HCT116 (cell line): ENCODE data around the gene IL6ST. TPM values are rescaled to one million over a fixed set of nuclear protein-coding genes. Genes with fewer than 3 reads are reported as not detected.

ENCODE experiments used
- ATAC-seq: fragments of 200-7000 bp; cut with Tn5 transposase; 2 replicates; pipeline ENCODE4 v1.9.1; 2020; ENCODE audit warnings: mild to moderate bottlenecking, moderate library complexity
- BruUV-seq: library from RNA; stranded (reverse); fragments of 400-500 nt; replicated peaks from 2 replicates; lab custom pipeline; 2021; lab: Mats Ljungman, UMichigan
- CTCF ChIA-PET: fragments of 300-600 bp; sonication (Branson Sonifier 250); formaldehyde crosslinking; loops from one replicate; lab custom pipeline; 2021; ENCODE audit warnings: antibody characterized with exemption; lab: Charles Lee
- POLR2A ChIA-PET: fragments of 300-600, 350-600 bp; sonication (Branson Sonifier 250); formaldehyde crosslinking; loops from one replicate; lab custom pipeline; 2021; ENCODE audit warnings: antibody characterized with exemption; lab: Charles Lee
- RAD21 ChIA-PET, 2 experiments: fragments of 300-600 bp; sonication (Branson Sonifier 250); formaldehyde crosslinking; loops; one replicate each; lab custom pipeline; 2023; ENCODE audit warnings: low total read pairs in 2 of 2; ENCODE audit not compliant: uncharacterized antibody in 2 of 2, unreplicated experiment in 2 of 2, low non-redundant PET in 1 of 2; lab: Charles Lee
- DNase-seq: peaks from one replicate; pipeline ENCODE4 v3.0.0-alpha.2; 2010; ENCODE audit warnings: low read depth, low spot score
- H2AFZ ChIP-seq: fragments of 200-600 bp; shearing (Covaris generic), sonication (generic); 2 replicates; pipeline ENCODE4 v1.6.1; 2017; ENCODE audit warnings: low read depth, mixed run types, mixed read lengths, antibody characterized with exemption, low read length; ENCODE audit not compliant: poor library complexity, severe bottlenecking
- H3K27ac ChIP-seq: 2 replicates; pipeline ENCODE4 v1.5.1; 2012; ENCODE audit warnings: low read depth, low read length
- H3K27me3 ChIP-seq: fragments of 200-600 bp; sonication (generic); 2 replicates; pipeline ENCODE4 v1.6.1; 2016; ENCODE audit warnings: mixed run types, low read length, mixed read lengths; ENCODE audit not compliant: insufficient read depth
- H3K36me3 ChIP-seq, 2 experiments: fragments of 200-500 bp in 1 of 2; fragments of 200-600 bp in 1 of 2; sonication (Bioruptor generic) in 1 of 2; sonication (generic) in 1 of 2; 2 replicates each; pipeline versions ENCODE4 v1.5.1 to v1.6.1; 2014 to 2016; ENCODE audit warnings: low read length in 2 of 2, inconsistent platforms in 1 of 2, mixed read lengths in 1 of 2, mixed run types in 1 of 2; ENCODE audit not compliant: insufficient read depth in 2 of 2, control insufficient read depth in 1 of 2
- H3K4me1 ChIP-seq, 2 experiments: fragments of 200-600 bp in 1 of 2; sonication (generic) in 1 of 2; 2 replicates each; pipeline versions ENCODE4 v1.5.1 to v1.6.1; 2012 to 2017; ENCODE audit warnings: low read length in 2 of 2, inconsistent platforms in 1 of 2, mild to moderate bottlenecking in 1 of 2, mixed read lengths in 1 of 2, mixed run types in 1 of 2, moderate library complexity in 1 of 2; ENCODE audit not compliant: insufficient read depth in 2 of 2, control insufficient read depth in 1 of 2
- H3K4me2 ChIP-seq: fragments of 200-600 bp; sonication (generic); 2 replicates; pipeline ENCODE4 v1.6.1; 2017; ENCODE audit warnings: mixed run types, low read length, mixed read lengths
- H3K4me3 ChIP-seq, 2 experiments: fragments of 200-600 bp in 1 of 2; sonication (generic) in 1 of 2; replicated peaks in 1 of 2; 2 replicates each; pipeline ENCODE4 v1.5.1; 2011 to 2016; ENCODE audit warnings: low read length in 2 of 2, control low read depth in 1 of 2, low read depth in 1 of 2, mild to moderate bottlenecking in 1 of 2, mixed read lengths in 1 of 2, mixed run types in 1 of 2
- H3K79me2 ChIP-seq: fragments of 200-600 bp; sonication (generic); 2 replicates; pipeline ENCODE4 v1.6.1; 2017; ENCODE audit warnings: mild to moderate bottlenecking, mixed run types, low read length, moderate library complexity, mixed read lengths; ENCODE audit not compliant: insufficient read depth
- H3K9ac ChIP-seq: fragments of 200-600 bp; sonication (generic); 2 replicates; pipeline ENCODE4 v1.6.1; 2016; ENCODE audit warnings: low read length, mixed read lengths
- H3K9me2 ChIP-seq: fragments of 200-600 bp; sonication (generic), shearing (Covaris generic); 2 replicates; pipeline ENCODE4 v1.6.1; 2017; ENCODE audit warnings: mixed run types, mild to moderate bottlenecking, moderate library complexity; ENCODE audit not compliant: insufficient read depth
- H3K9me3 ChIP-seq, 2 experiments: fragments of 200-500 bp in 1 of 2; fragments of 200-600 bp in 1 of 2; sonication (Bioruptor generic) in 1 of 2; sonication (generic) in 1 of 2; 2 replicates each; pipeline ENCODE4 v1.6.1; 2014 to 2017; ENCODE audit warnings: low read length in 2 of 2, mixed read lengths in 2 of 2, inconsistent platforms in 1 of 2, low read depth in 1 of 2, mild to moderate bottlenecking in 1 of 2, mixed run types in 1 of 2, moderate library complexity in 1 of 2; ENCODE audit not compliant: control insufficient read depth in 1 of 2, insufficient read depth in 1 of 2
- H4K20me1 ChIP-seq: fragments of 200-600 bp; sonication (generic), shearing (Covaris generic); 2 replicates; pipeline ENCODE4 v1.6.1; 2017; ENCODE audit warnings: mixed run types, mild to moderate bottlenecking, moderate library complexity; ENCODE audit not compliant: insufficient read depth
- CBX3 ChIP-seq: IDR thresholded peaks from 2 replicates; pipeline ENCODE4 v1.6.1; 2012; ENCODE audit warnings: low read depth
- ELF1 ChIP-seq: IDR thresholded peaks from 2 replicates; pipeline ENCODE4 v1.6.1; 2012; ENCODE audit warnings: low read depth, borderline replicate concordance
- EZH2 ChIP-seq: fragments of 200-600 bp; sonication (generic); IDR thresholded peaks from 2 replicates; pipeline ENCODE4 v1.6.1; 2017; ENCODE audit warnings: antibody characterized with exemption, mixed run types
- EZH2phosphoT487 ChIP-seq: fragments of 200-600 bp; IDR thresholded peaks from 2 replicates; pipeline ENCODE4 v1.6.1; 2018; ENCODE audit warnings: antibody characterized with exemption, borderline replicate concordance
- POLR2A ChIP-seq: IDR thresholded peaks from 2 replicates; pipeline ENCODE4 v1.7.0; 2011; ENCODE audit warnings: borderline replicate concordance; ENCODE audit not compliant: insufficient read depth, insufficient read length; ENCODE audit errors: extremely low read depth
- RAD21 ChIP-seq: IDR thresholded peaks from 2 replicates; pipeline ENCODE4 v1.6.1; 2012; ENCODE audit warnings: low read depth, mild to moderate bottlenecking
- SIN3A ChIP-seq: IDR thresholded peaks from 2 replicates; pipeline ENCODE4 v1.6.1; 2012; ENCODE audit warnings: low read depth
- SRF ChIP-seq: IDR thresholded peaks from 2 replicates; pipeline ENCODE4 v1.6.1; 2012; ENCODE audit warnings: low read depth
- TCF7L2 ChIP-seq: IDR thresholded peaks from 2 replicates; pipeline ENCODE4 v1.7.0; 2011; ENCODE audit warnings: borderline replicate concordance, inconsistent platforms; ENCODE audit not compliant: insufficient read depth, insufficient read length; ENCODE audit errors: extremely low read depth
- YY1 ChIP-seq: IDR thresholded peaks from 2 replicates; pipeline ENCODE4 v1.6.1; 2011; ENCODE audit warnings: low read length, low read depth, moderate library complexity, mild to moderate bottlenecking; ENCODE audit not compliant: insufficient replicate concordance; ENCODE audit errors: extremely low read depth
- ZFX ChIP-seq: fragments of 450-650 bp; IDR thresholded peaks from 2 replicates; pipeline ENCODE4 v1.6.1; 2017
- ZNF274 ChIP-seq: fragments of 200-500 bp; sonication (Bioruptor generic); IDR thresholded peaks from 2 replicates; pipeline ENCODE4 v1.6.1; 2014; ENCODE audit warnings: mild to moderate bottlenecking, low read depth, low read length, inconsistent platforms
- intact Hi-C: fragments of 100-400 bp; cut with micrococcal nuclease; formaldehyde crosslinking; loops from 2 replicates; pipeline ENCODE4 v1.10.0; 2022
- total RNA-seq: library from RNA; stranded (reverse); gene quantifications from one replicate; pipeline ENCODE4 v1.2.1, GENCODE V29; 2021; ENCODE audit not compliant: unreplicated experiment
- TF ChIP-seq, protein P1 (sequence below): IDR thresholded peaks from 2 replicates; pipeline ENCODE4 v1.6.1; 2011; ENCODE audit warnings: mild to moderate bottlenecking, low read length, moderate library complexity; ENCODE audit not compliant: insufficient replicate concordance; ENCODE audit errors: extremely low read depth
- TF ChIP-seq, protein P2 (sequence below): IDR thresholded peaks from 2 replicates; pipeline ENCODE4 v1.6.1; 2012; ENCODE audit warnings: low read depth
- TF ChIP-seq, protein P3 (sequence below): IDR thresholded peaks from 2 replicates; pipeline ENCODE4 v1.6.1; 2012
- TF ChIP-seq, protein P4 (sequence below): IDR thresholded peaks from 2 replicates; pipeline ENCODE4 v1.6.1; 2012

IL6ST gene
- total RNA-seq, 1 experiment from 2014 or later = 26.5 TPM

DNA sequence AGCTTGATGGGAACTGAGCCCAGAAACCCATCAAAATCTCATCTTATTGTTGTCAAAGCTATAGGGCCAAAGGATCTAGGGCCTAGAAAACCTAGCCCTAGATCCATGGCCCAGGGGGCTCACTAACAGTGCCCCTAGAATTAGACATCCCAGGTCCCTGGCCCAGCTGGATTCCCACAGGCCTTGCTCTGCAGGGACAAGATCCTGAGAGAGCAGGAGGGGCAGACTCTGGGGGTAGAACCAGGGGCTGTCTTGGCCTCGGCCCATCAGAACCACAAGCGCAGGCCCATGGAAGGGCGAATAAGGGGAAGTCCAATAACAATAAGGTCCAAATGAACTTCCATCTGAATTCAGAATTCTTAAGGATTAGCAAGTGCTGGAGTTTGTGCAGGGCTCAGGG lies 69.6 kb downstream of the IL6ST start:
- Histone ChIP-seq H3K27me3 (no peaks in the 10 kb centered on the region), H3K9ac (no peak overlapping the region), H3K4me2 (no peak overlapping the region), H3K27ac (no peak overlapping the region), H3K4me1 (no peaks in the 10 kb centered on the region)
- ChIA-PET CTCF (no interaction called here), POLR2A (no interaction called here), RAD21 (no interaction called here)
- DNase-seq (no peak), ATAC-seq (no peak)
- TF ChIP-seq TCF7L2 (no peak), EZH2phosphoT487 (no peak), CBX3 (no peak), ELF1 (no peak), YY1 (no peak), EZH2 (no peak), ZNF274 (no peak), POLR2A (no peak), SIN3A (no peak), ZFX (no peak), RAD21 (no peak), SRF (no peak)
- TF ChIP-seq, protein P1, sequence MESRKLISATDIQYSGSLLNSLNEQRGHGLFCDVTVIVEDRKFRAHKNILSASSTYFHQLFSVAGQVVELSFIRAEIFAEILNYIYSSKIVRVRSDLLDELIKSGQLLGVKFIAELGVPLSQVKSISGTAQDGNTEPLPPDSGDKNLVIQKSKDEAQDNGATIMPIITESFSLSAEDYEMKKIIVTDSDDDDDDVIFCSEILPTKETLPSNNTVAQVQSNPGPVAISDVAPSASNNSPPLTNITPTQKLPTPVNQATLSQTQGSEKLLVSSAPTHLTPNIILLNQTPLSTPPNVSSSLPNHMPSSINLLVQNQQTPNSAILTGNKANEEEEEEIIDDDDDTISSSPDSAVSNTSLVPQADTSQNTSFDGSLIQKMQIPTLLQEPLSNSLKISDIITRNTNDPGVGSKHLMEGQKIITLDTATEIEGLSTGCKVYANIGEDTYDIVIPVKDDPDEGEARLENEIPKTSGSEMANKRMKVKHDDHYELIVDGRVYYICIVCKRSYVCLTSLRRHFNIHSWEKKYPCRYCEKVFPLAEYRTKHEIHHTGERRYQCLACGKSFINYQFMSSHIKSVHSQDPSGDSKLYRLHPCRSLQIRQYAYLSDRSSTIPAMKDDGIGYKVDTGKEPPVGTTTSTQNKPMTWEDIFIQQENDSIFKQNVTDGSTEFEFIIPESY = no peak
- TF ChIP-seq, protein P2, sequence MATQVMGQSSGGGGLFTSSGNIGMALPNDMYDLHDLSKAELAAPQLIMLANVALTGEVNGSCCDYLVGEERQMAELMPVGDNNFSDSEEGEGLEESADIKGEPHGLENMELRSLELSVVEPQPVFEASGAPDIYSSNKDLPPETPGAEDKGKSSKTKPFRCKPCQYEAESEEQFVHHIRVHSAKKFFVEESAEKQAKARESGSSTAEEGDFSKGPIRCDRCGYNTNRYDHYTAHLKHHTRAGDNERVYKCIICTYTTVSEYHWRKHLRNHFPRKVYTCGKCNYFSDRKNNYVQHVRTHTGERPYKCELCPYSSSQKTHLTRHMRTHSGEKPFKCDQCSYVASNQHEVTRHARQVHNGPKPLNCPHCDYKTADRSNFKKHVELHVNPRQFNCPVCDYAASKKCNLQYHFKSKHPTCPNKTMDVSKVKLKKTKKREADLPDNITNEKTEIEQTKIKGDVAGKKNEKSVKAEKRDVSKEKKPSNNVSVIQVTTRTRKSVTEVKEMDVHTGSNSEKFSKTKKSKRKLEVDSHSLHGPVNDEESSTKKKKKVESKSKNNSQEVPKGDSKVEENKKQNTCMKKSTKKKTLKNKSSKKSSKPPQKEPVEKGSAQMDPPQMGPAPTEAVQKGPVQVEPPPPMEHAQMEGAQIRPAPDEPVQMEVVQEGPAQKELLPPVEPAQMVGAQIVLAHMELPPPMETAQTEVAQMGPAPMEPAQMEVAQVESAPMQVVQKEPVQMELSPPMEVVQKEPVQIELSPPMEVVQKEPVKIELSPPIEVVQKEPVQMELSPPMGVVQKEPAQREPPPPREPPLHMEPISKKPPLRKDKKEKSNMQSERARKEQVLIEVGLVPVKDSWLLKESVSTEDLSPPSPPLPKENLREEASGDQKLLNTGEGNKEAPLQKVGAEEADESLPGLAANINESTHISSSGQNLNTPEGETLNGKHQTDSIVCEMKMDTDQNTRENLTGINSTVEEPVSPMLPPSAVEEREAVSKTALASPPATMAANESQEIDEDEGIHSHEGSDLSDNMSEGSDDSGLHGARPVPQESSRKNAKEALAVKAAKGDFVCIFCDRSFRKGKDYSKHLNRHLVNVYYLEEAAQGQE = no peak
- TF ChIP-seq, protein P3, sequence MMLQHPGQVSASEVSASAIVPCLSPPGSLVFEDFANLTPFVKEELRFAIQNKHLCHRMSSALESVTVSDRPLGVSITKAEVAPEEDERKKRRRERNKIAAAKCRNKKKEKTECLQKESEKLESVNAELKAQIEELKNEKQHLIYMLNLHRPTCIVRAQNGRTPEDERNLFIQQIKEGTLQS = no peak
- TF ChIP-seq, protein P4, sequence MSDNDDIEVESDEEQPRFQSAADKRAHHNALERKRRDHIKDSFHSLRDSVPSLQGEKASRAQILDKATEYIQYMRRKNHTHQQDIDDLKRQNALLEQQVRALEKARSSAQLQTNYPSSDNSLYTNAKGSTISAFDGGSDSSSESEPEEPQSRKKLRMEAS = no peak
- TF ChIP-seq, all 23 proteins: peak for 0
- H3K79me2 ChIP-seq = no peaks in the 10 kb centered on the region
- intact Hi-C loops = loop anchor here (10.0 kb wide), 1 partner anchor 600 kb away; no protein-coding TSS in a partner anchor
- H3K9me2 ChIP-seq = no peaks in the 10 kb centered on the region
- no TSS peak for BruUV-seq
- H2AFZ ChIP-seq = no peak overlapping the region
- H3K4me3 ChIP-seq = no peak overlapping the region
- no peaks in the 10 kb centered on the region for H3K9me3 ChIP-seq
- no peaks in the 10 kb centered on the region for H4K20me1 ChIP-seq
- H3K36me3 ChIP-seq = no peaks in the 10 kb centered on the region
